Activated T-cell treated with anti-CD3 and anti-CD28 coated beads, Interleukin-2, amount 50 U/mL, for 48 hours (primary cell): ENCODE data around the gene EVC.
"Not testable (repeated sequence)": the region's sequence is repeated elsewhere in the genome, so short reads cannot be mapped to it uniquely, and the experiment has no call there.

ENCODE experiments used
- DNase-seq, 2 experiments: peaks; one replicate each; pipeline ENCODE4 v3.0.0-alpha.2; 2020

Gene EVC

DNA sequence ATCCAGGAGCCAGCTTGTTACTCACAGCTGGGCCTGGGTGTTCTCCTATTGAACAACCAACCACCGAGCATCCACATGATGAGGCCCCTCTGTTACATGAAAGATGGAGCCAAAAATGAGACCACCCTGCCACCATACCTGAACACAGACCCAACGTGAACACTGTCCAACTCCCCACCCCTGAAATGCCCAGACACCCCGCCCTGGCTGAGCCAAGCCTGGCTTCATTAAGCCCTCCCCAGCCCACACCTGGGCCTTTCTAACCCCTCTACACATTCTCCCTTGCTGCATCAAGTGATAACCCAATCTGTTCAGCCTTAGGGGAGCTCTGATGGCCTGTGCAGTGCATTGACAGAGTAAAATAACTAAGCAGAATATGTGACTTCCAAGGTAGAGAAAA is 80.7 kb downstream of the EVC start:
- no peak for DNase-seq

DNA sequence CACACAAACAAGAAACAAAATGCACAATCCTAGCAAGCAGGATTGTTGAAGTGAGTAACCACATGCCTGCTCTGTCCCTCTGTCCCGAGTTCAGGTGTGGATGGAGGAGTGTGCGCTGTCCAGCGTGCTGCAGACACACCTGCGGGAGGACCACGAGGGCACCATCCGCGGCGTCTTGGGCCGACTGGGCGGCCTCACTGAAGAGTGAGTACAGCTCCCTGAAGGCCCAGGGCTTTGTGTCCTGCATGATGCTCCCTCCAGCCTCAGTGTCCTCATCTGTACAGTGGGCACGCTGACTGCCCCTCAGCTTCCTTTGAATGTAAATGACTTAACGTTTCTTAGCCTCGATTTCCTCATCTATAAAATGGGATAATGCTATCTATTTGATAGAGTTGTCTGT is 82.5 kb downstream of the EVC start:
- DNase-seq = no peak

DNA sequence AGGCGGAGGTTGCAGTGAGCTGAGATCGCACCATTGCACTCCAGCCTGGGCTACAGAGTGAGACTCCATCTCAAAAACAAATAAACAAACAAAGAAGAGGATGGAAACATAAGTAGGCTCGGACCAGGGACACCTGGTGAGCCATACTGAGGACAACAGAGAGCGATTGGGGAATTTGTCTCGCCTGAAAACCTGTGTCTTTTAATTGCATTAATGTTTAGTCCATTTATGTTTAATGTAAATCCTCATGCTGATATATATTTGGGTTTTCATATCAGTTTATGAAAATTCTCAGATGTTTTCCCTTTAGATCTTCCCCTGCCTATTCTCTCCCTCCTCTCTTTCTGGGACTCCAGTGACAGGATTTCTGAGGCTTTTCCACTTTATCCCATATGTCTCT is 84.6 kb downstream of the EVC start:
- no peak for DNase-seq

DNA sequence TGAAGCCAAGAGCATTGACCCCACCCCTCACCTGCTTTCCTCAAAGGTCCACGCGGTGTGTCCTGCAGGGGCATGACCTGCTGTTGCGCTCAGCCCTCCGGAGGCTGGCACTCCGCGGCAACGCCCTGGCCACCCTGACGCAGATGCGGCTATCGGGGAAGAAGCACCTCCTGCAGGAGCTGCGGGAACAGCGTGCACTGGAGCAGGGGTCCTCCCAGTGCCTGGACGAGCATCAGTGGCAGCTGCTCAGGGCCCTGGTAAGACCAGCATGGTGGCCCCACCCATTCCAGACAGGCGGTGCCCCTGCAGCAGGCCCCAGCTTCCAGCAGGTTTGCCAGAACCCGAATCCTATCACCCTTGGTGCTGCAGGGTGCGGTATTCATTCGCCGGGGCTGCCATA is 86.0 kb downstream of the EVC start:
- DNase-seq = no peak

DNA sequence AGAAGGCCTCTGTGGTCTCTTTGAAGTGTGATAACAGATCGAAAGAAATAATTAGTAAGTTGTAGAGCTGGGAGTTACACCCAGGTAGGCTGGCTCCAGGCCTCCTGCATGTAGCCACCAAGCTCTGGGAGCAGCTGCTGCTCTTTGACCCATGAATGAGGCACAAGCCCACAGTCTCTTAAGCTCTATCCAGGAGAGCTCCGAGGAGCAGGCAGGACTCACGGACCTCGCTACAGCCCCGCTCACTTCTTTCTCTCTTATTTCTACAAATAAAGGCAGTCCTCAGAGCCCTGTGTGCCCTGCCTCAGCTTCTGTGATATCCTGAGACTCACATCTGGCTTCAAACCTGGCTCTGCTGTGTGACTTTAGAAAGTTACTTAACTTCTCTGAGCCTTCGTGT is 86.9 kb downstream of the EVC start:
- DNase-seq = no peak

DNA sequence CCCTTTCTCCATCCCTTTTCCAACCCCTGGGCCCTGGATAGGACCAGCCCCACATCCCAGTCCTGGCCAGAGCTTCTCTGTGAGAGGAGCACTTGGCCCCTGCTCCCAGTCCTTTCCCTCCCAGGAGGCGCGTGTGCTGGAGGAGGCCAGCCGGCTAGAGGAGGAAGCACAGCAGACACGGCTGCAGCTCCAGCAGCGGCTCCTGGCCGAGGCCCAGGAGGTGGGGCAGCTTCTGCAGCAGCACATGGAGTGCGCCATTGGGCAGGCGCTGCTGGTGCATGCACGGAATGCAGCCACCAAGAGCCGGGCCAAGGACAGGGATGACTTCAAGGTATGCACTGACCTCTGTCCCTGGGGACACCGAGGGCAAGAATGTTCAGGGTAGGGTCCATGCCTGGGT is 87.5 kb downstream of the EVC start:
- DNase-seq = no peak

DNA sequence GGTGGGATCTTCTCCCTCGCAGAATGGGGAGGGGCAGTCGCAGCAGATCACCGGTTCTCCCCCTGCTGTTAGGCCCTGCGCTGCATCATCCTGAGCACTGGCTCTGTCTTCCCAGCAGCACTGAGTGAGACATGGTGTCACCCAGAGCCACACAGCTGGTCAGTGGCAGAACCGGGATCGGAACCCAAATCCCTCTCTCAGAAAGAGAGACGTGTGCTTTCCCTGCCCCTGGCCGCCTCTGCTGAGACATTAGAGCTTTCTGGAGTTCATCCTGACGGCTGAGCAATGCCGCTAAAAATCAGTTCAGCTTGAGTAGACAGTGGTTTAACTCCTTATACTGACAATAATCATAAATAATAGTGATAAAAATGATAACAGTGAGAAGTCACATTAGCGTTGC is 87.9 kb downstream of the EVC start:
- DNase-seq = no peak

DNA sequence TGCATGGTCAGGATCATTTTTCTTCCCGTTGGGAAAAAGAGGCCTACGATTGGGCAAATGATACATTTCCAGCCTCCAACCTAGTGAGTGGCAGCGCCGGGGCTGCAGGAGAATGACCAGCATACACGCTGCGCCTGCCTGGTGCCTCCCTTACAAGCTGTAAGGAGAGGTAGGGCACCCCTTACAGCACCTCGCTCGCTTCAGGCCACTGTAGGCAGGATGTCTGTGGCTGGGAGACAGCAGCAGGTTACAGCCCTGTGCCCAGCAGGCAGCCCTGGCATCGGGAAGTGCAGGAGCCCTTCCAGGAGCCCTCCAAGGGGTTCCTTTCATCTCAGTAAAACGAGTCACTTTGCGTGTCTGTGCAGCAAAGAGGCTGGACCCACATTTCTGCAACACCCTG is 88.4 kb downstream of the EVC start:
- no peak for DNase-seq

DNA sequence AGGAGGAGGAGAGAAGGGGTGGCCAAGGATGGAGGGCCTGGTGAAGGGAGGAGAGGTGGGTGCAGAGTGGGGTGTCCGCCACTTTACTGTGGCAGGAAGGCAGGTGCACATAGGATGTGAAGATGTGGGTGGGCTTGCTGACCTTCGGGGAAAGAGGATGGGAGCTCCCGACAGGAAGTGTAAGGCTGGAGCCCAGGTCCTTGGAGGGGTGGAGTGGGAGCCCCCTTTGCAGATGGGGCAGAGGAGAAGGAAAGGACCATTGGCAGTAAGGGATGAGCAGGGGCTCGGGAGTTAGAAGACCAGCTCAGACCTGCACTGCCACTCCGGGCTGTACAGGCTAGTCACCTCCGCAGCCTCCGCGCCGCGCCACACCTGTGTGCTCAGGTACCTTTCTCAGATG is 89.5 kb downstream of the EVC start:
- no peak for DNase-seq

DNA sequence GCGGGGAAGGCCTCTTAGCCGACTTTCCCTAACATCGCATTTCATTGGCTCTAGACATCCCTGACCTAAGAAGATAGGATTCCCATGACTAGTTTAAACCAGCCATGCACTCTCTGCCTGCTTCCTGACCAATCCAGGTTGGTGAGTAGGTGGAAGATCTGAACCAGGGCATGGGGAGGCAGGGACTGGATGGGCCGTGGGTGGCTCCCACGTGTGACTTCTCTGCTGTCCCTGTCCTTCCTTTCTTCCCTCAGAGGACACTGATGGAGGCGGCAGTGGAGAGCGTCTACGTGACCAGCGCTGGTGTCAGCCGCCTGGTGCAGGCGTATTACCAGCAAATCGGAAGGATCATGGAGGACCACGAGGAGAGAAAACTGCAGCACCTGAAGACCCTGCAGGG is 90.7 kb downstream of the EVC start:
- DNase-seq = no peak

DNA sequence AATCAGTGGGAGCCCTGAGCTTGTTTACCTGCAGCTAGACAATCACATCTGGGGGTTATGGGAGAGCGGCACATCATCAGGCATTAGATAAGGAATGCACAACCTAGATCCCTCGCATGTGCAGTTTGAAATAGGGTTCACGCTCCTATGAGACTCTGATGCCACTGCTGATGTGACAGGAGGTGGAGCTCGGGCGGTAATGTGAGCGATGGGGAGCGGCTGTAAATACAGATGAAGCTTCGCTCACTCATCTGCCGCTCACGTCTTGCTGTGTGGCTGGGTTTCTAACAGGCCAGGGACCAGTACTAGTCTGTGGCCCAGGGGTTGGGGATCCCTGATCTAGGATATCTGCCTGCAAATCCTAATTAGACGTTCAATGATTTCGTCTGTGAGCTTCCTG is 91.6 kb downstream of the EVC start:
- DNase-seq = no peak

DNA sequence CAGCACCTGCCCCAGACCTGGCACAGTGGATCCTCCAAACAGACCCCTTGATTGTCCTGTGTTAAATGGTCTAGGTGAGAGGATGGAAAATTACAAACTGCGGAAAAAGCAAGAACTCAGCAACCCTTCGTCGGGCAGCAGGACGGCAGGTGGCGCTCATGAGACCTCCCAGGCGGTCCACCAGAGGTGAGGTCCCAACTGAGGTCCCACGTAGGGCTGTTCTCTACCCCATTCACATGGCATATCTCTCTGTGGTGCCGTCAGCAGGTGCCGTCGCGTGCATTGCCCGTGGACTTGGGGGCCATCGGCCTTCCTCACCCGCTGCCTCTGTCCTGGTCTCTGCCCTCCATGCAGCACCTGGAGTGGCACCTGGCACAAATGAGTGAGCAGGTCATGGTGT is 93.7 kb downstream of the EVC start:
- DNase-seq = no peak

DNA sequence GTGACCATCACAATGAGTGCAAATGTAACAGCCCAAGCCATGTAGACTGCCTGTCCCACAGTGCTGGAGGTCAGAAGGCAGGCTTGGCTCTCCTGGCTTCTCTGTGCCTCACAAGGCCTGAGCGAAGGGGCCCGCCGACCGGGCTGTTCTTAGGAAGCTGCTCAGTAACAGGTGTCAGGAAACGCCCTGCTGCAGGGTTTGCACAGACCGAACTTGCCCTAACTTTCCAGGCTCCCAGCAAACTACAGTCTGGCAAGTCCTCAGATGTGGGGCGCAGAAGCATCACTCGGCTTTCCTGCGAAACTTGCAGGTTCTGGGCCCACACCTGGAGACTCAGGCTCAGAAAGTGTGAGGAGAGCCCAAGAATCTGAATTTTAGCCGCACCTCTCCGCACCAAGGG is 94.3 kb downstream of the EVC start:
- no peak for DNase-seq

DNA sequence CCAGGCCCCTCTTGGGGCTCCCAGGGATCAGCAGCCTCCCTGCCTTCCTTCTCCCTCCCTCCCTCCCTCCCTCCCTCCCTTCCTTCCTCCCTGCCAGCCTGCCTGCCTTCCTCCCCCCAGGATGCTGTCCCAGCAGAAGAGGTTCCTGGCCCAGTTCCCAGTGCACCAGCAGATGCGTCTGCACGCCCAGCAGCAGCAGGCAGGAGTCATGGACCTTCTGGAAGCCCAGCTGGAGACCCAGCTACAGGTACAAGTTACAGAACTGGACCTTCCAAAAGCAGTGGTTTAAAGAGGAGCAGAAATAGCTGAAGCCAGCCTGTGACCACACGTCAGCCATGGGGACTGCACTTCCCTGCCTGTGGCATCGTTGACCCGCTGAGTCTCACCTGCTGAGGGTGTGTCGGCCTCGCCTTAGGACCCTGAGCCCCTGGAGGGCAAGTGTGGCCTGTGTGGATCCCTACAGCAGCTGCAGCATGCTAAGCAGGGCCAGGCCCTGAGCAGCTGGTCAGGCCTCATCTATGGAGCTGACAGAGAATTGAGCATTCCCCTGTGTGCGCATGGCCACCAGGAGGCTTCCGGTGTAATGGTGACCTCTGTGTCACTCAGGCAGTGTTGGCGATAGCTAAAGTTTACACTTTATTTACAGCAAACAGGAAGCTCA is 97.2 kb downstream of the EVC start:
- no peak for DNase-seq

DNA sequence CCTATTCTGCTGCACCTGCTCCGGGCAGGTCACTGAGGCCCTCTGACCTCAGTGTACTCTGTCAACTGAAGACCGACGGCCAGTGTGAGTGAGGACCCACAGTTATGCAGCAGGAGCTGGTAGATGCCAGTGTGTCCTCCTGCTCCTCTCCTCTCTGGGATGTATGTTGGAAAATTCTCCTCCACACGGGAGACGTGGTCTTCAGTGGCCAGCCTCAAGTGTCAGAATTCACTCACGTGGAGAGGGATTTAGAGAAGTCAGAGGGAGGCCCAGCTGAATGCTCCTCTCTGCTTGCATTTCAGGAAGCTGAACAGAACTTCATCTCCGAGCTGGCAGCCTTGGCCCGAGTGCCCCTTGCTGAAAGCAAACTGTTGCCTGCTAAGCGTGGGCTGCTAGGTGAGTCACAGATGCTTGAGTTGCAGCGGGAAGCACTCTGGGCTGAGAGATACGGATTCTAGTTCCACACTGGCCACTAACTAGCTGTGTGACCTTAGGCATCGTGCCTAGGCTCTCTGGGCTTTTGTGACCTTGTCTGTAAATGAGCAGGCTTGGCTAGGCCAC is 98.3 kb downstream of the EVC start:
- DNase-seq = no peak

DNA sequence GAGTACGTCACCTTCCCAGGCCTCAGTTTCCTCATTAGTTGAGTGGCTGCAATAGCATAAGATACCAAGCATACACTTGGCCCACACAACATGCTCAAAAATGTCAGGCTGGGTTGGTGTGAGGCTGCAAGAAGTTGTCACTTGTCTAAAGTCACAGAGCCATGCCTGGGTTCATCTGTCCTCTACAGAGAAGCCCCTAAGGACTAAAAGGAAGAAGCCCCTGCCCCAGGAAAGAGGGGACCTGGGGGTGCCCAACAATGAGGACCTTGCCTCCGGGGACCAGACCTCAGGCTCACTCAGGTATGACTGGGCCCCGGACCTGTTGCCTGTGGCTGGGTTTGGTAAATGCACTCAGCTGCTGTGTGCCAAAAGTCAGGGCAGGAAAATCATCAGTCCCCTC is 99.2 kb downstream of the EVC start:
- no peak for DNase-seq

DNA sequence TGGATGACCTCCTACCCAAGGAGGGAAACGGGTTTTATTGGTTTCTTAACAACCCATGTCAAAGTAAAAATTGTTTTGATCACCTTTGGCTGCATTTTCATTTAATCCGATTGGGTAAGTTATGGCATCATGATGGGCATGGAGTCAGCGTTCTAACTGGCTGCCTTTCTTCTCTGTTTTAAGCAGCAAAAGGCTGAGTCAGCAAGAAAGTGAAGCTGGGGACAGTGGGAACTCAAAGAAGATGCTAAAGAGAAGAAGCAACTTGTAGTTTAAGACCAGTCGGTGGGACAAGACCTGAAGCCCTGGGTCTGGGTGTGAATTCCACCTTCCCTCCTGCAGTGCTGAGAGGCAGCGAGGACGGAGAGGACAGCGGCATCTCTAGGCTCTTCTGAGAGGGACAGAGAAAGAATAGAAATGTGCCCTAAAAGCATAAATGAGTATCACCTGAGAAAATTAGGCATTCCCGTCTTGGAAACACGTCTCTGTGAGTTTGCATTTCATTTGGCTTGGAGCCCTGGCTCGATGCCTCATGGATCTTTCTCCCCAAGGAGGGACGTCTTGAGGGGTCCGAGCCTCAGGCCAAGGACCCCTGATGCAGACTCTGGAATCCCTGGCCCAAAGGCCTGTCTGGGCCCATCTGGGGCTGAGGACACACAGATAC is 99.9 kb downstream of the EVC start:
- DNase-seq = no peak

DNA sequence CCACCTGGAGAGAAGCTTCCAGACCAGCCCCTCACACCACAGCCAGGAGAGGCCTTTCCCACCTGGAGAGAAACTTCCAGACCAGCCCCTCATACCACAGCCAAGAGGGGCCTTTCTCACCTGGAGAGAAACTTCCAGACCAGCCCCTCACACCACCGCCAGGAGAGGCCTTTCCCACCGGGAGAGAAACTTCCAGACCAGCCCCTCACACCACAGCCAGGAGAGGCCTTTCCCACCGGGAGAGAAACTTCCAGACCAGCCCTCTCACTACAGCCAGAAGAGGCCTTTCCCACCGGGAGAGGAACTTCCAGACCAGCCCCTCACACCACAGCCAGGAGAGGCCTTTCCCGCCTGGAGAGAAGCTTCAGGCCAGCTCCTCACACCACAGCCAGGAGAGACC is 101.1 kb downstream of the EVC start:
- DNase-seq = not testable (repeated sequence)

DNA sequence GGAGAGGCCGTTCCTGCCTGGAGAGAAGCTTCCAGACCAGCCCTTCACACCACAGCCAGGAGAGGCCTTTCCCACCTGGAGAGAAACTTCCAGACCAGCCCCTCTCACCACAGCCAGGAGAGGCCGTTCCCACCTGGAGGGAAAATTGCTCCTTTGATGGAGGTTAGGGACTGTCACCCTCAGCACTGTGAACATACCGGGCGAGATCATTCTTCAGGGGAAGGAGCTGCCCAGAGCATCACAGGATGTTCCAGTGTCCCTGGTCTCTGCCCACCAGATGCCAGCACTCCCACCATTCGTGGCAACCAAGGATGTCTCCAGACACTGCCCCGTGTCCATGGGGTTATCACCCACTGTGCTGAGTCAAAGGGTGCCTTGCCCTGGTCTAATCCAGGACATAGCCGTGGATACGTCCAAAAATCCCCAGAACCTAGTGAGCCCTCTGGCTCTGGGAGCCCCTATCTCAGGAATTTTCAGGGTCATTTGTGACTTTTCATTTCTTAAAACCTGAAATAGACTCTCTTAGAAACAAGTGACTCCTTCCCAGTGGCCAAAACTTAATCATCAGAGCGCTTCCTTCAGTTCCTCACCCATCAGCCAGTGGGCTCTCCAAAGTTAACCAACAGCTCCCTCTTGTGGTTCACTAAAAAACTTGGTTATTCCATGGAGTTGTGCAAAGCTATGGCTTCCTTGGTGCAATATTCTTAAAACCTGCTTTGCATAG is 101.7 kb downstream of the EVC start:
- no peak for DNase-seq

DNA sequence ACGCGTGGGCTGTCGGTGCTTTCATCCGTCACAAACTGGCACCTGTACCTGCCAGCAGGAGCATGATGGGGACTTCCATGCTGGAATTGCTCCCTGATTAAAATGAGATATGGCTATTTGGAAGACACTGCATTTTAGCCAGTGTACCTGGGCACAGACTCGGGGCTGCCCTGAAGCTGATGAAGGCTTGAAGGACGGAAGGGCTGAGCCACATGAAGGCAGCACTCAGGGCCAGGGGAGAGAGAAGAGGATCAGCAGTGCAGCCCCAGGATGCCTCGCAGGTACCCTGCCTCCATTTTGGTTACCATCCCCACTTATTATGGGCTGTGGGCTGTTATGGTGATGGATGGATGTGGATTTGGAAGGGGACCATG is 102.9 kb downstream of the EVC start:
- no peak for DNase-seq

DNA sequence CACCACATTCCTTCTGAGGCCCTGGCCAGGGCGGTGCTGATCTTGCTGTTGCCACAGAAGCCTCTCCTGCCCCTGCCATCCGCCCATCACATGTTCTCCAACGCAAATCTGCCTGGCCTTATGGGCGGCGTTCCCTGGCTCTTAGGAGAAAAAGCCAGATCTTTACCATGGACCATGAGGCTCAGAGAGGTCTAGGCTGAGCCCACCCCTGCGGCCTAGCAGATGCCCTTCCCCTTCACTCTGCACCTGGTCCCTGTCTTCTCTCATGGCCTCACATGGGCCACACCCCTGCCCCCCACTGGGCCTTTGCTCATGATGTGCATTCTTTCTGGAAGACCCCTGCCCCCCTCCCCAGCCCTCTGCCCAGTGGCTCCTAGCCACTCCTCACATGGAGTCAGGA is 103.4 kb downstream of the EVC start:
- DNase-seq = no peak

DNA sequence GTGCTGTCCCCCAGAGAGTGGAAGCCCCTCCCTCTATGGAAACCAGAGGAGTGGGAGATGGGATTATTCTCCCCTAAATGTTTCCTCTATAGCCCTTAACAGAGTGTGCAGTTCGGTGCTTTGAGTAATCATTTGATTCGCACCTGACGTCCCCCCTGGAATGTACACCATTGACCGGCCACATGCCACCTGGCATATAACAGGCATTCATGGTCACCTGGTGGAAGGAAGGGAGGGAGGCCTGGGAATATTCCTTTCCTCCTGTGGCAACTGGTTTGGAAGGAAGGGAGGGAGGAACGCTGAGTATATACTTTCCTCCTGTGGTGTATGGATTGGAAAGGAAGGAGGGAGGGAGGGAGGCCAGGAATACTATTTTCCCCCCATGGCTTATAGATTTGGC is 104.6 kb downstream of the EVC start:
- DNase-seq = no peak

DNA sequence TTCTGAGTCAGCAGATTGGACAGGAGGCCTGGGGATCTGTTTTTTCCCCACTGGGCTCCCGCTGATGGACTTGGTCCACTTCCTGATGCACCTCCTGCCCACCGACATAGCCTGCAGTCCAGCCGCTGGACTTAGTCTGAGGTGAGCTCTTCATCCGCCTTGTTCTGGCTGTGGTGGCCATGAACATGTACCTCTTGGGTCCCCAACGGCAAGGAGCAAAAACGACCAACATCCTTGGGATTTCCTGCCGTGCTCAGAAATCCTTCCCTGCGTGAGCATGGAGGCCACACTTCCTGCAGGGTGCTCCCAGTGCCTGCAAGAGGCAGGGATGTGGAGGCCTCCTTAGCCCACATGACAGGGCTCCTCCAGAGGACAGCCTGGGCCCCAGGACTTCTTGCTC is 105.1 kb downstream of the EVC start:
- no peak for DNase-seq

DNA sequence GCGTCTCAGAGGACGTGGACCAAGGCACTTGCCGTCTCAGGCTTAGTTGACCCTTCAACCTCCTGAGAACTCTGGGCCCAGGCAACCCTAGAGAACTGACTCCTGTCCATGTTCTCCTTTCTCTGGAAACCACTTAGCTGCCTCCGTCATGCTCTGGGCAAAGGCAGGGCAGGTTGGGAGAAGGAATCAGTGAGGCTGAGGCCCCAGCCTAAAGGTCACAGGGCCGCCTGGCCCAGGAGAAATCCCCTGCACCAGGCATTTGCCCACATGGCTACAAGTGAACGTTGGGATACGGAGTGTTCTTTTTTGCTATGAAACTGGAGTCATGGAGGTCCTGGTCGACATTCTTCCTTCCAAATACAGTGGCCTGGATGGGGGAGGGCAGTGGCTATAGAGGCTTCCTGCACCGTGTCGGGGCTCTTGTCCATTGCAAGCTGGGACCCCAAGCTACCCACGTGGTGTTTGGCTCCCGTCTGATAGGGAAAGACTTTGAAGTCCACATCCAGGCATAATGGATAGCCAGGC is 105.9 kb downstream of the EVC start:
- no peak for DNase-seq
